ENCODE data around the gene TOMM20L.

Gene TOMM20L

GRCh38 chr14:58395812-58396788, at the start of gene TOMM20L:
Gene TOMM20L, plus strand, starts transcription at chr14:58395930. Its CDS starts 28 bp downstream, at chr14:58395958.
- H3K27me3 ChIP-seq (ENCODE audit: insufficient read depth, low read length, poor library complexity), result no peaks in the 10 kb centered on the region
- no peaks in the 10 kb centered on the region for H4K20me1 ChIP-seq (ENCODE audit: insufficient read depth, low read length)
- H3K9me3 ChIP-seq (ENCODE audit: insufficient read depth, low read length, severe bottlenecking), result no peaks in the 10 kb centered on the region
- H3K27ac ChIP-seq (ENCODE audit: low read length), result no peak within 1 kb of the TSS
- no peak within 1 kb of the TSS for H2AFZ ChIP-seq (ENCODE audit: low read depth, low read length)
- DNase-seq, result no peak
- H3K4me2 ChIP-seq (ENCODE audit: insufficient read depth, low read length), result no peak within 1 kb of the TSS
- TF ChIP-seq CTCF (IDR thresholded peaks at IDR 0.05; ENCODE audit: borderline replicate concordance, extremely low read depth, low read length, poor library complexity, severe bottlenecking) (no peak), EZH2 (IDR thresholded peaks at IDR 0.05; ENCODE audit: borderline replicate concordance, low read depth, low read length, severe bottlenecking) (no peak)
- no peak for ATAC-seq (ENCODE audit: insufficient read depth, low read depth)
- H3K36me3 ChIP-seq (ENCODE audit: insufficient read depth, low read length), result no peaks in the 10 kb centered on the region
- no peaks in the 10 kb centered on the region for H3K4me1 ChIP-seq (ENCODE audit: insufficient read depth, low read length)
- no peak within 1 kb of the TSS for H3K4me3 ChIP-seq (ENCODE audit: low read depth in 1 of 2, low read length in 2 of 2)
- H3K9ac ChIP-seq (ENCODE audit: low read depth, low read length), result no peak within 1 kb of the TSS
- H3K79me2 ChIP-seq (ENCODE audit: insufficient read depth, low read length), result no peaks in the 10 kb centered on the region

GRCh38 chr14:58353516-58354299, 42.0 kb upstream of the TOMM20L start:
- H3K4me1 ChIP-seq (ENCODE audit: insufficient read depth, low read length), result peaks cover 14% of the 10 kb centered on the region; the same call in 1 of the 2 replicates
- no peaks in the 10 kb centered on the region for H3K9me3 ChIP-seq (ENCODE audit: insufficient read depth, low read length, severe bottlenecking)
- ATAC-seq (ENCODE audit: insufficient read depth, low read depth) (peak; percentile 74), DNase-seq (no peak)
- H3K27me3 ChIP-seq (ENCODE audit: insufficient read depth, low read length, poor library complexity), result no peaks in the 10 kb centered on the region
- H3K36me3 ChIP-seq (ENCODE audit: insufficient read depth, low read length), result peaks cover 70% of the 10 kb centered on the region
- no peaks in the 10 kb centered on the region for H4K20me1 ChIP-seq (ENCODE audit: insufficient read depth, low read length)
- H3K9ac ChIP-seq (ENCODE audit: low read depth, low read length), result peak overlapping the region; percentile 25
- TF ChIP-seq CTCF (IDR thresholded peaks at IDR 0.05; ENCODE audit: borderline replicate concordance, extremely low read depth, low read length, poor library complexity, severe bottlenecking), result no peak
- no peak for TF ChIP-seq EZH2 (IDR thresholded peaks at IDR 0.05; ENCODE audit: borderline replicate concordance, low read depth, low read length, severe bottlenecking)
- H3K79me2 ChIP-seq (ENCODE audit: insufficient read depth, low read length), result no peaks in the 10 kb centered on the region
- peak overlapping the region; percentile 19 for H2AFZ ChIP-seq (ENCODE audit: low read depth, low read length)
- H3K4me3 ChIP-seq (ENCODE audit: low read depth in 1 of 2, low read length in 2 of 2), result peak overlapping the region in 1 of 2 experiments; percentile 36; a peak in 2 of 4 replicates
- peak overlapping the region; percentile 51 for H3K27ac ChIP-seq (ENCODE audit: low read length)
- H3K4me2 ChIP-seq (ENCODE audit: insufficient read depth, low read length), result peak overlapping the region; percentile 56

GRCh38 chr14:58354808-58355207, 40.9 kb upstream of the TOMM20L start:
- Histone ChIP-seq H4K20me1 (ENCODE audit: insufficient read depth, low read length) (no peaks in the 10 kb centered on the region), H3K4me2 (ENCODE audit: insufficient read depth, low read length) (no peak overlapping the region), H3K36me3 (ENCODE audit: insufficient read depth, low read length) (peaks cover 68% of the 10 kb centered on the region), H3K4me1 (ENCODE audit: insufficient read depth, low read length) (peaks cover 14% of the 10 kb centered on the region; the same call in 1 of the 2 replicates), H3K79me2 (ENCODE audit: insufficient read depth, low read length) (no peaks in the 10 kb centered on the region), H3K9ac (ENCODE audit: low read depth, low read length) (no peak overlapping the region), H3K27me3 (ENCODE audit: insufficient read depth, low read length, poor library complexity) (no peaks in the 10 kb centered on the region), H3K9me3 (ENCODE audit: insufficient read depth, low read length, severe bottlenecking) (no peaks in the 10 kb centered on the region), H3K4me3 (ENCODE audit: low read depth in 1 of 2, low read length in 2 of 2) (no peak overlapping the region), H3K27ac (ENCODE audit: low read length) (no peak overlapping the region), H2AFZ (ENCODE audit: low read depth, low read length) (no peak overlapping the region)
- TF ChIP-seq EZH2 (IDR thresholded peaks at IDR 0.05; ENCODE audit: borderline replicate concordance, low read depth, low read length, severe bottlenecking) (no peak), CTCF (IDR thresholded peaks at IDR 0.05; ENCODE audit: borderline replicate concordance, extremely low read depth, low read length, poor library complexity, severe bottlenecking) (no peak)
- ATAC-seq (ENCODE audit: insufficient read depth, low read depth) (no peak), DNase-seq (no peak)
